Testis (tissue), 3 donors: Measurements from ENCODE around the gene MORN4. TPM values are rescaled to one million over a fixed set of nuclear protein-coding genes. Genes with fewer than 3 reads are reported as not detected.

Experiments used
- DNase-seq: peaks from one replicate; pipeline ENCODE4 v3.0.0-alpha.2; 2019
- H3K27ac ChIP-seq, 2 donors: fragments of 200-600 bp; sonication (generic); one replicate each; pipeline ENCODE4 v1.5.1; 2019
- H3K27me3 ChIP-seq: fragments of 200-600 bp; sonication (generic); one replicate; pipeline ENCODE4 v1.5.1; 2019
- H3K36me3 ChIP-seq: fragments of 200-600 bp; sonication (generic); one replicate; pipeline ENCODE4 v1.5.1; 2017; ENCODE audit warnings: low read depth; ENCODE audit errors: missing control alignments
- H3K4me1 ChIP-seq: fragments of 200-600 bp; sonication (generic); one replicate; pipeline ENCODE4 v1.5.1; 2019
- H3K4me3 ChIP-seq, 2 donors: fragments of 200-600 bp; sonication (generic); one replicate each; pipeline ENCODE4 v1.5.1; 2017 to 2019
- H3K9me3 ChIP-seq: fragments of 200-600 bp; sonication (generic); one replicate; pipeline ENCODE4 v1.5.1; 2017
- POLR2A ChIP-seq: fragments of 450-650 bp; IDR thresholded peaks from one replicate; pipeline ENCODE4 v1.6.1; 2017; ENCODE audit warnings: antibody characterized with exemption, mild to moderate bottlenecking, moderate library complexity
- WGBS, 2 donors: methylation state at CpG; one replicate each; pipeline ENCODE4 v1.1.5; 2018; 5-methylcytosine and 5-hydroxymethylcytosine counted together
- intact Hi-C: fragments of 100-400 bp; cut with DNase I; formaldehyde crosslinking; loops from one replicate; pipeline ENCODE4 v1.15.1; 2023; ENCODE audit warnings: low total_unique reads
- polyA plus RNA-seq: library from polyadenylated mRNA; stranded (reverse); fragments of 350-450 nt; fragmentation: Illumina TruSeq; extraction: RNeasy Lipid Tissue Mini Kit (QIAGEN cat#74804); gene quantifications from one replicate; pipeline ENCODE4 v1.2.3, GENCODE V29; 2014; ENCODE audit warnings: low read depth, low replicate concordance; ENCODE audit not compliant: insufficient read depth
- total RNA-seq, 2 donors: library from RNA; depleted of rRNA; stranded (reverse); fragments of >200 nt; gene quantifications; one replicate each; pipeline ENCODE4 v1.2.3, GENCODE V29; 2016
- TF ChIP-seq, protein P1 (sequence below), 3 experiments: fragments of 450-650 bp in 2 of 3; fragments of 200-600 bp in 1 of 3; sonication (generic) in 1 of 3; IDR thresholded peaks; one replicate each; pipeline ENCODE4 v1.5.1; 2016 to 2019; ENCODE audit warnings: antibody characterized with exemption in 3 of 3, mild to moderate bottlenecking in 2 of 3, moderate library complexity in 1 of 3

MORN4 gene
- total and polyA plus RNA-seq, 3 donors from 2014 or later, result 7.1 to 23.3 (median 7.5) TPM

DNA sequence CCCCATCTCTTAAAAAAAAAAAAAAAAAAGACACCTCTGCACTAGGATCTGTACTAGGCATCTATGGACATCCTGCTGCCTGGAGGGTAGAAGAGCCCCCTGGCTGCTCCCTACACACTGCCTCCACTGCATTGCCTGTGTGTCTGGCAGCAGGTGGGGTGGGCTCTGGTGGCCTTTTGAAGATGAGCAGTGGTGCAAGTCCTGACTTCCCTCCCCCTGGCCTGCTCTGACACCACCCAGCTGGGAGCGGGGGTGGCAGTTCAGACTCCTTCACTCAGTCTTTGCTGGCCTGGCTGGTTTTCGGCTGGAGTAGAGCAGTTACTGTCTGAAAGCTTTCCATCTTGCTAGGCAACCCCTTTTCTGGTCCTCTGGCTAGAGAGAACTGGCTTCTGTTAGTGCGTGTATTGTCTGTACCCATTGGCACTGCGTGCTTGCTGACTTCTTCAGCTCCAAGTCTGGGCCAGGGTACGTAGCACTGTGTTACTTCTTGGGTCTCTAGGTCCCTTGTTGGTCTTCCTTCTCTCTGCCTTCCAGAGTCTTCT lies 26.1 kb downstream of the MORN4 start:
- no peaks in the 10 kb centered on the region for H3K36me3 ChIP-seq
- H3K27me3 ChIP-seq, result no peaks in the 10 kb centered on the region
- WGBS, 2 donors, result 91 to 97% methylated on average over 5 of the region's 5 CpGs
- no peak for TF ChIP-seq POLR2A
- TF ChIP-seq, protein P1, sequence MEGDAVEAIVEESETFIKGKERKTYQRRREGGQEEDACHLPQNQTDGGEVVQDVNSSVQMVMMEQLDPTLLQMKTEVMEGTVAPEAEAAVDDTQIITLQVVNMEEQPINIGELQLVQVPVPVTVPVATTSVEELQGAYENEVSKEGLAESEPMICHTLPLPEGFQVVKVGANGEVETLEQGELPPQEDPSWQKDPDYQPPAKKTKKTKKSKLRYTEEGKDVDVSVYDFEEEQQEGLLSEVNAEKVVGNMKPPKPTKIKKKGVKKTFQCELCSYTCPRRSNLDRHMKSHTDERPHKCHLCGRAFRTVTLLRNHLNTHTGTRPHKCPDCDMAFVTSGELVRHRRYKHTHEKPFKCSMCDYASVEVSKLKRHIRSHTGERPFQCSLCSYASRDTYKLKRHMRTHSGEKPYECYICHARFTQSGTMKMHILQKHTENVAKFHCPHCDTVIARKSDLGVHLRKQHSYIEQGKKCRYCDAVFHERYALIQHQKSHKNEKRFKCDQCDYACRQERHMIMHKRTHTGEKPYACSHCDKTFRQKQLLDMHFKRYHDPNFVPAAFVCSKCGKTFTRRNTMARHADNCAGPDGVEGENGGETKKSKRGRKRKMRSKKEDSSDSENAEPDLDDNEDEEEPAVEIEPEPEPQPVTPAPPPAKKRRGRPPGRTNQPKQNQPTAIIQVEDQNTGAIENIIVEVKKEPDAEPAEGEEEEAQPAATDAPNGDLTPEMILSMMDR (IDR thresholded peaks at IDR 0.05), result no peak
- H3K27ac ChIP-seq, result no peak overlapping the region
- intact Hi-C loops, result no loop called here
- H3K4me3 ChIP-seq, result no peak overlapping the region
- no peaks in the 10 kb centered on the region for H3K4me1 ChIP-seq
- no peak for DNase-seq
- H3K9me3 ChIP-seq, result no peaks in the 10 kb centered on the region

DNA sequence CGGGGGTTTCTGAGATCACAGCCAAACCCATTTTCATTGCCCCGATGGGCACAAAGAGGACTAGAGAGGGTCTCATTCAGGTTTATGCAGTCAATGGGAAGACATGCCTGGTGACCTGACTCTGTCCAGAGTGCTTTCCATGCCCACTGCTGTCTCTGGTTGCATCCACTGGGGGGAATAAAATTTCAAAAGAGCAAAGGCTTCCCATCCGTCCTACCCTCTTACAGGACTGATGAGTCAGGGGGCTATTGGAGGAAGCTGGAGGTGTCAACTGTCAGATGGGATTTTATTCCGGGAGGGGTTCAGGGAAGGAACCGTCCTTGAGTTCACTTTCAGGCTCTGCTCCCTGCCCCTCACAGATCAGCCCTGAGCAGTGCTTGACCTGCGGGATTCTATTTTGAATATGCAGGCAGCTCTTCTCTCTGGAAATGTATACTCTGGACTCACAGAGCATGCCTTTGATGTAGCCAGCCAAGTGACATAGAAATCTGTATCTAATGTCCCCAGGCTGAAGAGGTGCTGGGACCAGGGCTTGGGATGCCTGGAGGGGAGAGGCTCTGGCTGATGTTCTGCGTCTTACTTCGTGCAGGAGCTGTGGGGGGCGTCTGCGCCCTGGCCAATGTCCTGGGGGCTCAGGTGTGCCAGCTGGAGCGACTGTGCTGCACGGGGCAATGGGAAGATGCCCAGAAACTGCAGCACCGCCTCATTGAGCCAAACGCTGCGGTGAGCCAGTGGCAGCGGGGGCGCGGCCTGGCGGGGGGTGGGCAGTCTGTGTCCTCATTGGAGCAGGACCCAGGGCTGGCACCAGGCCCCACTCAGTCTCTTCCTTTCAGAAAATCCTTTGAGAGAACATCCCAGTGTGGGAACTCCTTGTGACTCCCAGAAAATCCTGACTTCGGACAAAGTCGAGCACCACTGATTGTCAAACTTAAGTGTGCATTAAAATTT lies 31.8 kb downstream of the MORN4 start:
- Histone ChIP-seq H3K27ac (no peak overlapping the region), H3K4me1 (no peaks in the 10 kb centered on the region), H3K27me3 (no peaks in the 10 kb centered on the region), H3K36me3 (no peaks in the 10 kb centered on the region), H3K4me3 (no peak overlapping the region), H3K9me3 (no peaks in the 10 kb centered on the region)
- intact Hi-C loops, result no loop called here
- no peak for DNase-seq
- 79 to 86% methylated on average over 20 to 21 of the region's 21 CpGs for WGBS, 2 donors
- no peak for TF ChIP-seq POLR2A
- TF ChIP-seq, protein P1 (IDR thresholded peaks at IDR 0.05), result no peak

DNA sequence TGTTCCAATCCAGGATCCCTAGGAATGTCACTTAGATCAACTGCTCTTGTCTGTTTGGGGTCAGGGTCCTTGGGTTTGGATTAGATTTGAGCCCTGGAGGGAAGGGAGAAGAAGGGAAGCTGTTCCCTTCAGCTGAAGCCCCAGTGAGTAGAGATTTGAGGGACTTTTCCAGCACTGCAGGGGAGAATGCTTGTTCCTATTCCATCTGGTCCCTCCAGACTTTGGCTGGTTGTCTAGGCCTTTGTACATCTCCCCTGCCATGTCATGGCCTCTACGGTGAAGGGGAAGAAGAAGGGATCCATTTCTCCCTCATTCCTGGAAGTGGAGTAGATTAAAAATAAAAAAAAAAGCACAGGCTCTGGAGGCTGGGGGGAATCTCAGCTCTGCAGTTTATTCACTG lies 32.7 kb downstream of the MORN4 start:
- DNase-seq, result no peak
- 90 to 94% methylated on average over 1 of the region's 1 CpG for WGBS, 2 donors
- intact Hi-C loops, result no loop called here
- H3K4me1 ChIP-seq, result no peaks in the 10 kb centered on the region
- no peak overlapping the region for H3K4me3 ChIP-seq
- no peaks in the 10 kb centered on the region for H3K36me3 ChIP-seq
- no peak overlapping the region for H3K27ac ChIP-seq
- H3K27me3 ChIP-seq, result no peaks in the 10 kb centered on the region
- no peaks in the 10 kb centered on the region for H3K9me3 ChIP-seq
- TF ChIP-seq POLR2A, result no peak
- TF ChIP-seq, protein P1 (IDR thresholded peaks at IDR 0.05), result no peak

DNA sequence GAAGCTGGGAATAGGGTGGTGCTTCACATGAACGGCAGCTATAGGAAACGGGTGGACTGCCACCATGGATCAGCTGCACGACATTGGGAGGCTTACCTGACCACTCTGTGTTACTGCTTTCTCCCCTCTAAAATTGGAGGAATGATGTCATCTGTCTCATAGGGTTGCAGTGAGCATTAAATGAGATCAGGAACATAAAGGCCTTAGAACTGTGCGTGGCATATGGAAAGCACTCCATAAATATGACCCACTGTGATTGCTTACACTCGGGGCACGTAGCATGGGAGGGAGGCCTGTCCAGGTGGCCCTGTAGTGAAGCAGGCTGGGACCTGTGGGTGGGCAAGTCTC lies 34.1 kb downstream of the MORN4 start:
- 88 to 90% methylated on average over 6 of the region's 6 CpGs for WGBS, 2 donors

More for the DNA sequence above, 34.1 kb downstream of the MORN4 start:
- H3K36me3 ChIP-seq, result no peaks in the 10 kb centered on the region
- H3K4me1 ChIP-seq, result no peaks in the 10 kb centered on the region
- no peak for TF ChIP-seq POLR2A
- TF ChIP-seq, protein P1 (IDR thresholded peaks at IDR 0.05), result no peak
- no peaks in the 10 kb centered on the region for H3K9me3 ChIP-seq
- DNase-seq, result no peak
- H3K4me3 ChIP-seq, result no peak overlapping the region
- intact Hi-C loops, result no loop called here
- no peak overlapping the region for H3K27ac ChIP-seq
- no peaks in the 10 kb centered on the region for H3K27me3 ChIP-seq
